Activated T-helper 1 cell treated with Interleukin-2 at 50 U/mL for 16 hours (primary cell): Measurements from ENCODE around the gene NFKBIA.
"Not testable (repeated sequence)": the region's sequence is repeated elsewhere in the genome, so short reads cannot be mapped to it uniquely, and the experiment has no call there.

Experiments used
- DNase-seq: peaks from one replicate; pipeline ENCODE4 v3.0.0-alpha.2; 2020; ENCODE audit warnings: low read depth

Gene NFKBIA

GRCh38 chr14:35404449-35405303 is at the start of gene NFKBIA:
TSS of gene NFKBIA (minus strand) at chr14:35404749. CDS start at chr14:35404644, 105 bp downstream.
- DNase-seq: peak; percentile 90

DNA sequence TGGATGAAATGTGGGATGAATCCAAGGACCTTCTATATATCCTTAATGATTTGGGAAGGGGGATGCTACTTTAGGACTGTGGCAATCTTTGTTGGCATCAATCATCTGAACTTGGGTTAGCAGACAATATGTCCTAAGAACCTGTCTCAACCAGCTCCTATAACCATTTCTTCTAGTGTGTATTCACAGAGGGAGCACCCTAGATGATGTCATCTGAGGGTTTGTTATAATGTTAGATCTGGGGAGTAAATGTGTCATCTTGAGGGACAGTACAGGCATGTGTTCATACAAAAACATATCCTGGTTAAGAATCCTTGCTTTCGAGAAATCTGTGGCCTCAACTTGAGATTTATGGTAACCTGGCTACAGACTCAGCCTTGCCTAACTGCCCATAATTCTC is 41.9 kb upstream of the NFKBIA start:
- no peak for DNase-seq

DNA sequence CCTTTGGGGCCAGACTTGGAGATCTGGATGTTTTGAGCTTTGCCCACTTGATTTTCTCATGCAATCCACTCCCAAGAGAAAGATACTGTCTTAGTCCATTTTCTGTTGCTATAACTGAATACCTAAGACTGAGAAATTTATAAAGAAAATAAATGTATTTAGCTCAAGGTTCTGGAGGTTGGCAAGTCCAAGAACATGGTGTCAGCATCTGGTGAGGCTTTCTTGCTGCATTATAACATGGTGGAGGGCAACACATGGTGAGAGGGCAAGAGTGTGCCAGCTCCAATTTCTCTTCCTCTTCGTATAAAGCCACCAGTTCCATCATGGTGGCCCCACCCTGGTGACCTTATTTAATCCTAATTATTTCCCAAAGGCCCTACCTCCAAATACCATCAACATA is 39.6 kb upstream of the NFKBIA start:
- DNase-seq: no peak

DNA sequence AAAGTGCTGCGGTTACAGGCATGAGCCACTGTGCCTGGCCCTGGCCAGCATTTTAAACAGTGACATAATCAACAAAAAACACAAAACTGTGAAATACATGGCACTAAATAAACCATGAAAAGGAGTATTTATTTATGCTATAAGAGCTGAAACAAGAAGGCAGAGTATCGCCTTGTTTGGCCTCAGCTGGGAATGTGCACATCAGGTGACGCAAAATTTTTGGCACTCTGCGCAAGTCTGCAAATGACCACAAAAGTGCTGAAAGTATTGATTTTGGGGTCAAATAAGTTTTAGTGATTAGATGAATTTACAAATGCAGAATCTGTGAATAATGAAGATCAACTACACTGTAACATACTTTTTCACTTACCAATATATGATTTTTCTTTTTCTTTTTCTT is 36.6 kb upstream of the NFKBIA start:
- DNase-seq: no peak

DNA sequence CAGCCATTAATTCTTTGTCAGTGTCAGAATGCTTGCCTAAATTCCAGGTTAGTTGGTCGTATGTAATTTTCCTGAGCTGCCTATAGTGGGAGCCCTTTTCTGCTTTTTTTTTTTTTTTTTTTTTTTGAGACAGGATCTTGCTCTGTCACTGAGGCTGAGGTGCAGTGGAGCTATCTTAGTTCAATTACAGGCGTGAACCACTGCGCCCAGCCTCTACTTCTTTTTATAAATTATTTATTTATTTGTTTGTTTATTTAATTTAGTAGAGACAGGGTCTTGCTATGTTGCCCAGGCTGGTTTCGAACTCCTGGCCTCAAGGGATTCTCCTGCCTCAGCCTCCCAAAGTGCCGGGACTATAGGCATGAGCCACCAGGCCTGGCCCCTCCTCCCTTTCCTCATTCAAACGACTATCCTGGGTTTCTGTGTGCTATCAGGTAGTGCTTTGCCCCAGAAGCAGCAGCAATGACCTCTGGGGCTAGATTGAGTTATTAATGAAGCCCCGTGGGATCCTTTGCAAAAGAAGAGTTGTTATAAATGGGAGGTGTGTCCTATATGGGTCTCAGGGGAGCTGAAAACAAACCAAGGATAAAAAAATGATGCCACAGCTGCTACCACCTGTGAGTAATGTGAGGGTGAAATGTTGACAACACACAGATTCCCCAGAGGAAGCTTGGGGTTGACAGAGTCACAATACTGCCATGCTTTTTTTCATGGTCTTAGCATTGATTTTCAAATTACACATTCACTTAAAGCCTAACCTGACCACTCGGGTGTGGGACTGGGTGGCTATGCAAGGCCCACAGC is 34.6 kb upstream of the NFKBIA start:
- DNase-seq: no peak

- not testable (repeated sequence) for DNase-seq
Measured at GRCh38 chr14:35438492-35438891, 33.9 kb upstream of the NFKBIA start.

DNA sequence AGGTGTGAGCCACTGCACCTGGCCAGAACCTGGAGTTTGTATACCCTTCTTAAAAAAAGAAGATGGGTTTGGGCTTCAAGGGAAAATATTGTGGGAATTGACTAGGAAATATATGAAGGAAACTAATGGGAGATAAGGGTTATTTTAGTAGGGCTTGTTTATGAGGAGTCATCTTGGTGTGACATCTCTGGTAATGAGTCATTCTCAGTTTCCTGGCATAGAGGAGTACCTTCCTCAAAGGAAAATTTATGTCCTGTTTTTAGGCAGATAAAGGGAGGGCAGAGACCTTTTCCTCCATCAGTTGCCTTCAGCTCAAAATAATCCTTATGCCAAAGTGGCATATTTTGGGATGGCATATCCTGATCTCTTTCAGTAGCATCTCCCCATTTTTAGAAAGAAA is 30.6 kb upstream of the NFKBIA start:
- DNase-seq: no peak

- no peak for DNase-seq
Measured at GRCh38 chr14:35433826-35434225, 29.3 kb upstream of the NFKBIA start.

- DNase-seq: no peak
Measured at GRCh38 chr14:35430459-35431199, 26.1 kb upstream of the NFKBIA start.

DNA sequence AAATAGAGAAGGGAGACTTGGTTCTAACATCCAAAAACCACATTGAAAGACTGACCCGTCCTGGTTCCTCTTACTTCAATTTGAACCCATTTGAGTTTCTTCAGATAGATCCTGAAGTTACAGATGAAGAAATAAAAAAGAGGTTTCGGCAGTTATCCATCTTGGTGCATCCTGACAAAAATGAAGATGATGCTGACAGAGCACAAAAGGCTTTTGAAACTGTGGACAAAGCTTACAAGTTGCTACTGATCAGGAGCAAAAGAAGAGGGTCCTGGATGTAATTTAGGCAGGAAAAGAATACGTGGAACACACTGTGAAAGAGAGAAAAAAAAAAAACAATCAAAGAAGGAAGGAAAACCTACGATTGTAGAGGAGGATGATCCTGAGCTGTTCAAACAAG is 25.4 kb upstream of the NFKBIA start:
- no peak for DNase-seq

DNA sequence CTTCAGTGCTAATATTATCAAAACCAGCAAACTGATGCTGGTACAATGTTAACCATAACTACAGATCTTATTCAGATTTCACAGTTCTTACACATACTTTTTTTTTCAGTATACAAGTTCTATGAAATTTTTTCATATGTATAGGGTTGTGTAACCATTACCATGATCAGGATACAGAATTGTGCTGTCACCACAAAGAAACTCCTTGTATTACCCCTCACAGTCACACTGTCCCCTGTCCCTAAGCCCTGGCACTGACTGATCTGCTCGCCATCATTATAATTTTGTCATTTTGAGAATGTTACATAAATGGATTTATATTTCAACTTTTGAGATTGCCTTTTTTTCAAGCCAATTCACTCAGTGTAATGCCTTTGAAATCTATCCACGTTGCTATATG is 21.3 kb upstream of the NFKBIA start:
- no peak for DNase-seq

- no peak for DNase-seq
Measured at GRCh38 chr14:35423621-35424020, 19.1 kb upstream of the NFKBIA start.

DNA sequence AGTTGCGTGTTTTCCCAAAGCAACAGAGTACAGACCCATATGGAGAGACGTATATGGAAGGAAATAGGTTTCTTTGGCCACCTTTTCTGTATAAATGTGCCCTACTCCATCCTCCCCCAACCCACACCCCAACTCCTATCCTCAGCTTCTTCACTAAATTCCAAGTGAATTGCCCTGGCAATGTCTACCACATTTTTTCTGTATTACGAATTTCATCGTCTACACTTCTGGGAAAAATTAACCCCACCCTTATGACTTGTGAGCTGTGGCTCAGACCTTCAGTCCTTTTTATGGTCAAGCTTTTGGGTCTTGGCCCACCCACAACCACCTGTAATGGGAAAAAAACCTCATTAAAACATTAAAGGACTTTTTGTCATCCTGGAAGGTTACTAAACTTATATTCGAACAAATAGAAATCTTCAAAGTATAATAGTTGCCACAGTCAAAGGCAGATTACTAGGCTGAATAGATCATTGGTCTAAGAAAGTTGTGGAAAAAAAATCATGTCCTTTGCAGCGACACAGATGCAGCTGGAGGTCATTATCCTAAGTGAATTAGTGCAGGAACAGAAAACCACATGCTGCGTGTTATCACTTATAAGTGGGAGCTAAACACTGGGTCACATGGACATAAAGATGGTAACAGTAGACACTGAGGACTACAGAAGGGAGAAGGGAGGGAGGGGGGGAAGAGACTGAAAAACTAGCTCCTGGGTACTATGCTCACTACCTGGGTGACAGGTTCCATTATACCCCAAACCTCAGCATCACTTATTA is 15.7 kb upstream of the NFKBIA start:
- DNase-seq: no peak

DNA sequence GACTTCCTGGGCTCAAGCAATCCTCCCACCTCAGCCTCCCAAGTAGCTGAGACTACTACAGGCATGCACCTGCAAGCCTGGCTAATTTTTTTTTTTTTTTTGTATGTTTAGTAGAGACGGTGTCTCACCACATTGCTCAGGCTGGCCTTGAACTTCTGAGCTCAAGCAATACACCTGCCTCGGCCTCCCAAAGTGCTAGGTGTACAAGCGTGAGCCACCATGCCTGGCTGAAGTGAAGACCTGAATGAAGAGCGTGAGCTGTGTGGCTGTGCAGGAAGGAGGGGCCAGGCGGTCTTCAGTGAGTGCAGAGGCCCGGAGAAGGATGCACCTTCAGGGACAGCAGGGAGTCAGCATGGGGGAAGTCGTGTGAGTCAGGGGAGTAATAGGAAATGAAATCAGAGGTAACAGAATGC is 14.9 kb upstream of the NFKBIA start:
- no peak for DNase-seq

GRCh38 chr14:35418093-35418492 is 13.5 kb upstream of the NFKBIA start:
- DNase-seq: no peak

DNA sequence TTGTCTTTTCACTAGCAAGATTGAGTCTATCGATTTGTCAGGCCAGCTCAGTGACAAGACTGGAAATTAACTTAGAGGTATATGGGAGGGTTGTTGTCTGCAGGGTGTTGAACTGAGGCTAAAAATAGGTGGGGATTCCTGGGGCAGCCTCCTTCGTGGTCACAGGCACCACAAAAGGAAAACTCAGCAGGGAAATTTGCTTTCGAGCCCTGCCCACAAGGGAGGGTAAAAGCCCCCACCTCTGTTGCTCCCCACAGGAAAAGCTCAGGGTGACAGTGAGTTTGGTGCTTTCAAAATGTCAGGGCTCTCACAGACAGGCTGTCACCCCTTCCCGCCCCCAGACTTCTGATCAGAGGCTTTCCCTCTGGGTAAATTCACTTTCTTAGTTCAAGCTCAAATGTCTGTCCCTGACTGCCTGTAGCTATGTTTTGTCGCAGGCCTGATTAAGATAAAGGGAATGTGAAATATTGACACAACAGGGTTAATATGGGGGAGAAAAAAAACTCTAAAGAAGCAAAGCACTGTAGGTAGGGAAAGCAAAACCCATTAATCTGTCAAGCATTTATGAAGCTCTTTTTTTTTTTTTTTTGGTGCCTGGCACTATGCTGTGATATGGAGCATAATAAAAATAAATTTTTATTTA is 11.7 kb upstream of the NFKBIA start:
- DNase-seq: peak; percentile 36

- DNase-seq: no peak
Measured at GRCh38 chr14:35414365-35414764, 9.8 kb upstream of the NFKBIA start.

GRCh38 chr14:35412272-35413056 is 7.9 kb upstream of the NFKBIA start:
- DNase-seq: no peak

GRCh38 chr14:35410858-35411257 is 6.3 kb upstream of the NFKBIA start:
- DNase-seq: no peak

GRCh38 chr14:35409595-35409994 is 5.0 kb upstream of the NFKBIA start:
- DNase-seq: no peak
